ENCODE measurements around the gene CADPS.

CADPS gene

GRCh38 chr3:62554264-62554799 lies 320.9 kb downstream of the CADPS start:
- in situ Hi-C loops (cut with HindIII; ENCODE audit: low sequenced_read_pairs) = loop anchor here (5.0 kb wide), 1 partner anchor 217 kb away; no protein-coding TSS in a partner anchor
- no peak overlapping the region for H3K4me3 ChIP-seq (ENCODE audit: low read depth, low read length)
- peak; percentile 40 for TF ChIP-seq CTCF (IDR thresholded peaks at IDR 0.05; ENCODE audit: low read depth, low read length, missing control alignments)
- no peak for DNase-seq (ENCODE audit: low read depth)

- in situ Hi-C loops (cut with HindIII; ENCODE audit: low sequenced_read_pairs) = loop anchor here (5.0 kb wide), 1 partner anchor 217 kb away; no protein-coding TSS in a partner anchor
- no peak for DNase-seq (ENCODE audit: low read depth)
- no peak for TF ChIP-seq CTCF (IDR thresholded peaks at IDR 0.05; ENCODE audit: low read depth, low read length, missing control alignments)
- H3K4me3 ChIP-seq (ENCODE audit: low read depth, low read length) = no peak overlapping the region
These were observed 321.4 kb downstream of the CADPS start for GRCh38 chr3:62553811-62554210.

GRCh38 chr3:62551556-62551955 lies 323.7 kb downstream of the CADPS start:
- in situ Hi-C loops (cut with HindIII; ENCODE audit: low sequenced_read_pairs) = loop anchor here (5.0 kb wide), 1 partner anchor 214 kb away; no protein-coding TSS in a partner anchor
- no peak overlapping the region for H3K4me3 ChIP-seq (ENCODE audit: low read depth, low read length)
- DNase-seq (ENCODE audit: low read depth) = no peak
- no peak for TF ChIP-seq CTCF (IDR thresholded peaks at IDR 0.05; ENCODE audit: low read depth, low read length, missing control alignments)

GRCh38 chr3:62550439-62550838 lies 324.8 kb downstream of the CADPS start:
- no peak for TF ChIP-seq CTCF (IDR thresholded peaks at IDR 0.05; ENCODE audit: low read depth, low read length, missing control alignments)
- in situ Hi-C loops (cut with HindIII; ENCODE audit: low sequenced_read_pairs) = loop anchor here (5.0 kb wide), 1 partner anchor 213 kb away; no protein-coding TSS in a partner anchor
- no peak for DNase-seq (ENCODE audit: low read depth)
- no peak overlapping the region for H3K4me3 ChIP-seq (ENCODE audit: low read depth, low read length)

GRCh38 chr3:62548528-62549205 lies 326.5 kb downstream of the CADPS start:
- DNase-seq (ENCODE audit: low read depth) = no peak
- in situ Hi-C loops (cut with HindIII; ENCODE audit: low sequenced_read_pairs) = no loop called here
- no peak for TF ChIP-seq CTCF (IDR thresholded peaks at IDR 0.05; ENCODE audit: low read depth, low read length, missing control alignments)
- no peak overlapping the region for H3K4me3 ChIP-seq (ENCODE audit: low read depth, low read length)

GRCh38 chr3:62546266-62546665 lies 328.9 kb downstream of the CADPS start:
- H3K4me3 ChIP-seq (ENCODE audit: low read depth, low read length) = no peak overlapping the region
- no peak for TF ChIP-seq CTCF (IDR thresholded peaks at IDR 0.05; ENCODE audit: low read depth, low read length, missing control alignments)
- no peak for DNase-seq (ENCODE audit: low read depth)
- in situ Hi-C loops (cut with HindIII; ENCODE audit: low sequenced_read_pairs) = no loop called here
